SJCRH30 (cell line): ENCODE data around the gene RANBP3L. TPM values are rescaled to one million over a fixed set of nuclear protein-coding genes. Genes with fewer than 3 reads are reported as not detected.
"Not testable (repeated sequence)": the region's sequence is repeated elsewhere in the genome, so short reads cannot be mapped to it uniquely, and the experiment has no call there.

ENCODE experiments used
- DNase-seq, 2 experiments: peaks; one replicate each; pipeline ENCODE4 v3.0.0-alpha.2; 2015 to 2020
- H3K27ac ChIP-seq: fragments of 250-450 bp; sonication (Bioruptor Pico); 2 replicates; pipeline ENCODE4 v1.5.1; 2020; ENCODE audit warnings: mild to moderate bottlenecking, moderate library complexity
- H3K27me3 ChIP-seq: fragments of 250-450 bp; sonication (Bioruptor Pico); 2 replicates; pipeline ENCODE4 v1.5.1; 2020; ENCODE audit warnings: mild to moderate bottlenecking, moderate library complexity
- H3K36me3 ChIP-seq: fragments of 250-450 bp; sonication (Bioruptor Pico); 2 replicates; pipeline ENCODE4 v1.5.1; 2020; ENCODE audit warnings: mild to moderate bottlenecking, moderate library complexity
- H3K4me1 ChIP-seq: fragments of 250-450 bp; sonication (Bioruptor Pico); 2 replicates; pipeline ENCODE4 v1.5.1; 2020; ENCODE audit warnings: mild to moderate bottlenecking, moderate library complexity
- H3K4me3 ChIP-seq: fragments of 250-450 bp; sonication (Bioruptor Pico); 2 replicates; pipeline ENCODE4 v1.5.1; 2020; ENCODE audit warnings: mild to moderate bottlenecking, moderate library complexity
- H3K9me3 ChIP-seq: fragments of 250-450 bp; sonication (Bioruptor Pico); replicated peaks from 2 replicates; pipeline ENCODE4 v1.5.1; 2020; ENCODE audit warnings: mild to moderate bottlenecking, moderate library complexity
- total RNA-seq: library from RNA; depleted of rRNA; stranded (reverse); fragments of >200 nt; shearing (Covaris generic); gene quantifications from 2 replicates; pipeline ENCODE4 v1.2.3, GENCODE V29; 2014; rRNA removed

Gene RANBP3L
- total RNA-seq, 1 experiment from 2014 or later: 0.93 TPM

- peaks cover 25% of the 10 kb centered on the region for H3K4me1 ChIP-seq
- DNase-seq: no peak
- no peaks in the 10 kb centered on the region for H3K27me3 ChIP-seq
- peaks cover 66% of the 10 kb centered on the region for H3K36me3 ChIP-seq
- no peak overlapping the region for H3K4me3 ChIP-seq
- H3K9me3 ChIP-seq: no peaks in the 10 kb centered on the region
- H3K27ac ChIP-seq: no peak overlapping the region
These were observed 85.8 kb downstream of the RANBP3L start for GRCh38 chr5:36215910-36216309.

DNA sequence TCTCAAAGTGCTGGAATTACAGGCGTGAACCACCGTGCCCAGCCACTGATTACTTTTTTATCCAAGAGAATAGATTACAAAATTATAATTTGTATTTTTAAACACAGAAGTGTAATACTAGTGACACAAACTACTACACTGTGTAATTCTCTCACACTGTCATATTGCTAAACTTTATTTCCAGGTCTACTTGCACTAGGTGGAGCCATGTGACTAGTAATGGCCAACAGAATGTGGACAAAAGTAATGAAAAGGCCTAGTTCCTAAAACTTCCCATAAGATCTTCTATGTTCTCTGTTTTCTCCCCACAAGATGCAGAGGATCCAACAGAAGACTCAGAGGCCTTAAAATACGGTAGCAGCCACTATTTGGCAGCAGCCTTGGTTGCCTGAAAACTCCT, 87.3 kb downstream of the RANBP3L start:
- DNase-seq: no peak
- peaks cover 13% of the 10 kb centered on the region for H3K4me1 ChIP-seq

GRCh38 chr5:36209664-36210063, 92.0 kb downstream of the RANBP3L start:
- Histone ChIP-seq H3K9me3 (no peaks in the 10 kb centered on the region), H3K27me3 (no peaks in the 10 kb centered on the region), H3K27ac (no peak overlapping the region), H3K4me3 (no peak overlapping the region), H3K4me1 (no peaks in the 10 kb centered on the region), H3K36me3 (peaks cover 45% of the 10 kb centered on the region)
- no peak for DNase-seq

More for the DNA sequence above, 87.3 kb downstream of the RANBP3L start:
- Histone ChIP-seq H3K4me3 (no peak overlapping the region), H3K27ac (no peak overlapping the region), H3K9me3 (no peaks in the 10 kb centered on the region), H3K36me3 (peaks cover 60% of the 10 kb centered on the region), H3K27me3 (no peaks in the 10 kb centered on the region)

- H3K27ac ChIP-seq: no peak overlapping the region
- no peak overlapping the region for H3K4me3 ChIP-seq
- H3K4me1 ChIP-seq: no peaks in the 10 kb centered on the region
- no peak for DNase-seq
- H3K36me3 ChIP-seq: peaks cover 50% of the 10 kb centered on the region
- H3K27me3 ChIP-seq: no peaks in the 10 kb centered on the region
- no peaks in the 10 kb centered on the region for H3K9me3 ChIP-seq
These were observed 92.9 kb downstream of the RANBP3L start for GRCh38 chr5:36208786-36209185.

DNA sequence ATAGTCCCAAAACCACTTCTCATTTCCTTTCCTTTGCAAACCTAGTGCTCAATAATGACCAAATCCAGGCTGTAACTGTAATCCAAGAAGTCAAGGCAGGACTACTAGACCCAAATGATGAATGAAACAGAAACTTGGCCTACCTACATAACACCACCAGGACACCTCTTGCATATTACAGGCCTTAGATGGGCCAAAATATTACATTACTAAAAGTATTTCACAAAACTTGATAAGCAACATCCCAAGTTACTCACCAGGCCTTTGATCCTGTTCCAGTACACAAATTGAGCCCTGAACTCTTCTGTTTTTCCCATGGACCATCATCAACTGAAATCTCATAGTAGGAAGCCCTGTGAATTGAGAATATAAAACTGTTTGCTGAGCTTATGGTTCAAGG, 94.8 kb downstream of the RANBP3L start:
- H3K4me1 ChIP-seq: no peaks in the 10 kb centered on the region
- DNase-seq: no peak
- no peak overlapping the region for H3K27ac ChIP-seq
- H3K9me3 ChIP-seq: no peaks in the 10 kb centered on the region
- no peaks in the 10 kb centered on the region for H3K27me3 ChIP-seq
- H3K36me3 ChIP-seq: peaks cover 49% of the 10 kb centered on the region
- no peak overlapping the region for H3K4me3 ChIP-seq

DNA sequence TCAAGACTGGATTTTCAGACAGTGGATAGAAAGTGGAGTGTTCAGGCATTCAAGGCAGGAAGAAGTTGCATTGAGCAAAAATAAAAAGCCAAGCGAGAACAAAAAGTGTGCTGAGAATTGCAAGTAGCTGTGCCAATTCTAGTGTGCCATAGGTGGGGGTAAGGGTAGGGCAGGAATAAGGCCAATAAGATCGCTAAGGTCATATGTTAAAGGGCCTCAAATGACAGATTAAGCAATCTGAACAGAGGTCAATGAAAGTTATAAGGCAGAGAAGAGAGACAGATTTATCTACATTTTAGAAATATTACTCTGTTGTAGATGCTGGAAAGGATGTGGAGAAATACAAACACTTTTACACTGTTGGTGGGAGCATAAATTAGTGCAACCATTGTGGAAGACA, 96.4 kb downstream of the RANBP3L start:
- H3K27me3 ChIP-seq: no peaks in the 10 kb centered on the region
- H3K4me1 ChIP-seq: no peaks in the 10 kb centered on the region; the same call in 1 of the 2 replicates
- no peak for DNase-seq
- no peak overlapping the region for H3K27ac ChIP-seq
- H3K36me3 ChIP-seq: peaks cover 55% of the 10 kb centered on the region
- no peak overlapping the region for H3K4me3 ChIP-seq
- no peaks in the 10 kb centered on the region for H3K9me3 ChIP-seq

DNA sequence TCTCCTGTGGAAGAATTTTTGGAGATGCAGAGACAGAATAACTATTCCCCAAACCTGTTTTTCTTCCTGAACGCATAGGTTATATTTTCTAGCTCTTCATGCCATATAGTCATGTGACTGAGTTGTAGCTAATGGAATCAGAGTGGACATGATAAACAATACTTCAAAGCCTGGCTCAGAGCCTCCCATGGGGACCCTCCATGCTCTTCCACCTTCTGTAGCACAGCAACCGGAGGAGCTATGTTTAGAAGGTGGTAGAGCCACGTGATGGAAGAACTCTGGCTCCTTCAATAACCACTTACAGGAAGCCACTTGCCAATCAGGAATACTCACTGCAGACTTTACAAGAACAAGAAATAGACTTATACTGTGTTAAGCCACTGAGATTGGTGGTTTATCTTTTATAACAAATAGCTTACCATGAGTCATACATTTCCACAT, 99.2 kb downstream of the RANBP3L start:
- no peaks in the 10 kb centered on the region for H3K9me3 ChIP-seq
- H3K36me3 ChIP-seq: peaks cover 62% of the 10 kb centered on the region
- peaks cover 6% of the 10 kb centered on the region for H3K4me1 ChIP-seq
- no peak for DNase-seq
- H3K27ac ChIP-seq: no peak overlapping the region
- H3K4me3 ChIP-seq: no peak overlapping the region
- H3K27me3 ChIP-seq: no peaks in the 10 kb centered on the region

DNA sequence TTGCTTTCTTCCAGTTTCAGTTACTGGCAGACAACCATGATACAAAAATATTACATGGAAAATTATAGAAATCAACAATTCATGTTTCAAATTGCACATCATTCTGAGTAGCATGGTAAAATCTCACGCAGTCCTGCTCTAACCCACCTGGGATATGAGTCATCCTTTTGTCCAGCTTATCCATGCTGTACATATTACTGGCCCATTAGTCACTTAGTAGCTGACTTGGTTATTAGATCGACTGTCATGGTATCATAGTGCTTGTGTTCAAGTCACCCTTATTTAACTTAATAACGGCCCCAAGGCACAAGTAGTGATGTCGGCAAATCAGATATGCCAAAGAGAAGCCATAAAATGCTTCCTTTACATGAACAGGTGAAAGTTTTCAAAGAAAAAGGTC, 101.2 kb downstream of the RANBP3L start:
- no peaks in the 10 kb centered on the region for H3K27me3 ChIP-seq
- peaks cover 73% of the 10 kb centered on the region for H3K36me3 ChIP-seq
- no peak for DNase-seq
- H3K27ac ChIP-seq: no peak overlapping the region
- no peaks in the 10 kb centered on the region for H3K9me3 ChIP-seq
- H3K4me3 ChIP-seq: no peak overlapping the region
- peaks cover 6% of the 10 kb centered on the region for H3K4me1 ChIP-seq

GRCh38 chr5:36199620-36200019, 102.1 kb downstream of the RANBP3L start:
- DNase-seq: no peak

GRCh38 chr5:36198783-36199182, 102.9 kb downstream of the RANBP3L start:
- DNase-seq, H3K4me1 ChIP-seq, H3K27ac ChIP-seq, H3K27me3 ChIP-seq, H3K4me3 ChIP-seq, H3K9me3 ChIP-seq: not testable (repeated sequence)
- peaks cover 75% of the 10 kb centered on the region for H3K36me3 ChIP-seq

More at GRCh38 chr5:36199620-36200019, 102.1 kb downstream of the RANBP3L start:
- Histone ChIP-seq H3K27ac (no peak overlapping the region), H3K9me3 (no peaks in the 10 kb centered on the region), H3K27me3 (no peaks in the 10 kb centered on the region), H3K4me1 (peaks cover 6% of the 10 kb centered on the region), H3K4me3 (no peak overlapping the region), H3K36me3 (peaks cover 75% of the 10 kb centered on the region)

Other genes starting within 250 kb of the RANBP3L start
- gene UGT3A2, start 235.0 kb downstream of the RANBP3L start, total RNA-seq: not detected in 2 replicates
- gene LMBRD2, start 150.0 kb downstream of the RANBP3L start, total RNA-seq: 14.9 and 16.4 TPM in 2 replicates
- 561 and 589 TPM in 2 replicates for gene SKP2, start 149.8 kb downstream of the RANBP3L start, total RNA-seq
- gene NADK2, start 60.0 kb downstream of the RANBP3L start, total RNA-seq: 42.0 and 49.9 TPM in 2 replicates